Measurements from ENCODE around the gene KRT26. TPM values are rescaled to one million over a fixed set of nuclear protein-coding genes. Genes with fewer than 3 reads are reported as not detected.

Gene KRT26
- polyA plus RNA-seq, 4 donors: not detected

DNA sequence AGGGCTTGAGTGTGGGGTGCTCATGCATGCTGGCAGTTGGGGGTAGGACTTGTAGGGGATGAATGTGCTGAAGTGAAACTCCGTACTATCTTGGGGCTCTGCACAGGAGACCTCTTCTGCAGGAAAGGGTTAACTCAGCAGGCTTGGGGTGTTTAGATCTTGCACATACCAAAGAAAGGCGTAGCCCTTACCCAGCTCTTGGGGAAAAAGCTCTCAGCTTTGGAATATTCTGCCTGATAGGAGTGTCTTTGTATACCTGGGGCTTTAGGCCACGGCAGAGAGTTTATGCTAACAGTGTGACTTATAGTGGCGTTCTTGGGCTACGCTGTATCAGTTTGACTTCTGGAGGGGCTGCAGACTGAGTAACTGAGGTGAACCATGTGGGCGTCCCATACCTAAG, 38.0 kb downstream of the KRT26 start:
- no peak for DNase-seq (ENCODE audit: low read depth in 4 of 4, low spot score in 3 of 4)

DNA sequence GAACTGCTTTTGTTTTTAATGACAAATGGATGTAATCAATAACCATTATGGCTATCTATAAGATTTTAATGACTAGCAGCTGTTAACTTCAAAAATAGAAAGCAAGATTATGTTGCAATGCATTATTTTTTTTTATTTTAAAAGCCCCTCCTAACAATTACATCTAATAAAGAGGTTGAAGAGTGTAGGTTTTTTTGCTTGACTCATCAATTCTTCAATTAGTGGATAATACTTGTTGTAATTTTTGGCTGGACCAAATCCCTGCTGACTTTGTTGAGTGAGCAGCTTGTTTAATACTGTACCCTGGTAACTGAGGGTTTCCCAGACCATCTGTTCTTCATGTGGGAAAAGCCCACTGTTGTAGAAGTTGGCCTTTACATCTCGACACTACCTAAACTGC, 41.0 kb downstream of the KRT26 start:
- no peak for DNase-seq (ENCODE audit: low read depth in 4 of 4, low spot score in 3 of 4)

DNA sequence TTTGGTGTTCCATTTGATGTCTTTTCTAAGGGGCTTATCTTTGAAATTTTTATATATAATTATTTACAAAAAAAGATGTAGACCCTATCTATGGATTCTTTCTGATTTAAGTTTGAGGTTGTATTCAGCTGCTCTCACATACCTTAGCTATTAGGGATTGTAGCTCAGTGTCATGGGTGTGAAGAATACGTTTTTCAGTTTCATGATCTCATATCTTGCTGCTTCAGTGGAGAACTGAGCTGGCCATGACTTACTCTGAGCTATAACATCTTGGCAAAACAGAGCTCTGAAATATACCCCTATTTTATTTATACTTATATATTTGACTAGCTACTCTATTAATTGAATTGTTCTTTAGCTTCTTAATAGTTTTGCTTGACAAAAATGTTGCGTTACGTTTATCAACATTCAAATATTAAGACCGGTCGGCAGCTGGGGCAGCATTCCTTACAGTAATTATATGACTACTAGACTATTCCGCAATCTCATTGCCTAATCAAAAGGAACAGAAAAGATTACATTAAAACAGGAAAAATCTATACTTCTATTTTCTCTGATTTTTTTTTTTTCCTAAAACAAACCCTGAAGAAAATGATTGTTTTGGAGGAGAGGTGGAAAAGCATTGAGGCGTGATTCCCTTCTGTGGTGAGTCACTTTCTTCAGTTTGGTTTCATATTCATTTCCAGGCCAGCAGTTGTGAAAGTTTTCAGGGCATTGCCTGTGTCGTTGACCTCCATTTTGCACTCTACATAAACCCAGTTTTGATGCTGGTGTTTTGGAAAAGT, 44.4 kb downstream of the KRT26 start:
- DNase-seq (ENCODE audit: low read depth in 4 of 4, low spot score in 3 of 4): peak in 1 of 4 donors; percentile 9

DNA sequence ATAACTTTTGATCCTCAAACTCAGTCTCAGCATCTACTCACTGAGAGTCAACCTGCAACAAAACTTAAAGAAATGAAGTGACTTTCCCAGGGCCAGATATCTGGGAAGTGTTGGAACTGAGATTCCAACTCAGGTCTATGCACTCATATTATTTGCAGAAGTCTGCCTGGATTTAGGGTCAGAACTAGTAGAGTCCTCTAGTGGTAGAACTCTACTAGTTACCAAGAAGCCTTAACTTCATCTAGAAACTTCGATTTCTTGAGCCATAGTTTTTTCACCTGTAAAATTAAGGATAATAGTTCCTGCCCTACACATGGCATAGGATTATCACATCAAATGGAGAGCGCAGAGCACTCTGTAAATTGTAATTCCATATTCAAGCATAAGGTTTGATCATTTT, 45.1 kb downstream of the KRT26 start:
- DNase-seq (ENCODE audit: low read depth in 4 of 4, low spot score in 3 of 4): no peak

DNA sequence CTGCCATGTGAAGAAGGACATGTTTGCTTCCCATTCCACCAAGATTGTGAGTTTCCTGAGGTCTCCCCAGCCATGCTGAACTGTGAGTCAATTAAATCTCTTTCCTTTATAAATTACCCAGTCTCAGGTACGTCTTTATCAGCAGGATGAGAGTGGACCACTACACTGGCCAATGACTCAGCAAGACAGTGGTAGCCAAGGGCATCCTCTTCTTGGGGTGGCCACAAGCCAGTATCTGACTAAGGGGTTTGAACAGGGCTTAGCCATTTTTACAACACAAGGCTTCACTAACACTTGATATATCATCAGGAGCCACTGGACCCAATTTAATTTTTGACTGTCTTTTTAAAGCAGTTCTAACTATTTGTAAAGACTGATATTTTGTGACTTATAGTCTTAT, 47.3 kb downstream of the KRT26 start:
- DNase-seq (ENCODE audit: low read depth in 4 of 4, low spot score in 3 of 4): no peak

DNA sequence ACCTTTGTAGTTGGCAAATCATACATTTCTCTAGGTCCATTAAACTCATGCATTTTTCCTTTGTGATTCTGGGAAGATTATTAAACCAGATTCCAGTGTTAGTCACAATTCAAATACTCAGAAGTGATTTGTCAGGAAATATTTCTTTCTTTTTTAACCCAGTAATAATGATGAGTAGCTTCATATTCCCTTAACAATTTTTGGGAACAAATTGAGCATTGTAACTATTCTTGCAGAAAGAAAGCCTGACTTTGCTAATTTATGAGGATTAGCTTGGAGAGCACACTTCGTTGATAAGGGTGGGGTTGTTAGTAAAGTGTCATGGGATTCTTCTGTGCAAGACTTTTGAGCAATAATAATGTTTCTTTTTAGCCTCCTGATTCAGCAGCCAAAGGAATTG, 49.8 kb downstream of the KRT26 start:
- DNase-seq (ENCODE audit: low read depth in 4 of 4, low spot score in 3 of 4): no peak

DNA sequence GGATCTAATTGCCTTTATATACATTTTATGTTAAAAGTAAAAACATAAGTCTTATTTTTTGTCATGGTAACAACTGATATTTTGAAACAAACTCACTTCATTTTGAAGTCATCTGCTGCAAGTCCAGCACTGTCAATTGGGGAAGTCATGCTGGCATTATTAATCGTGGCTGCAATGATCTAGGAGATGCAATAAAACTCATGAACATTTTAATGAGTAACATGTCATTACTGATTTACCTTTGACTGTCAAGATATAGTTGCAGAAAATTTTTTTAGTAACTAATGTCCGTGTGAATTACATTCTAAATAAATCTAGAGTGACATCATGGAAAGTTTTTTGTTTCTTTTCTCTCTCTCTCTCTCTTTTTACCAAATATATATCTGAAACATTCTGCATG, 51.1 kb downstream of the KRT26 start:
- DNase-seq (ENCODE audit: low read depth in 4 of 4, low spot score in 3 of 4): no peak

DNA sequence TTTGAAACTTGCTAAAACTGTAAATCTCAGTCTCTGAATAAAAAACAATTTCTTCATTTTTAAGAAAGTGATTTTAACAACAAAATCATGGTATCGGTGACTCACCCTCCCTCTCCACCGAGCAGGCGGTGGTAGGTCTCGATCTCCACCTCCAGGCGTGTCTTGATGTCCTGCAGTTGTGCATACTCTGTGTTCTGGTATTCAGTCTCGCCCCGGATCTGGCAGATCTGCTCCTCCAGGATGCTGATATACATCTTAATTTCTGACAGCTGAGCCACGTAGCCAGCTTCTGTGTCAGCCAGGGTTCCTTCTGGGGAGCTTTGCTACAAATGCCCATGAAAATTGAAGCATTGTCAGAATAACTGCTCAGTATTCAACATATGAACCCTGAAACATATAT, 53.1 kb downstream of the KRT26 start:
- no peak for DNase-seq (ENCODE audit: low read depth in 4 of 4, low spot score in 3 of 4)

DNA sequence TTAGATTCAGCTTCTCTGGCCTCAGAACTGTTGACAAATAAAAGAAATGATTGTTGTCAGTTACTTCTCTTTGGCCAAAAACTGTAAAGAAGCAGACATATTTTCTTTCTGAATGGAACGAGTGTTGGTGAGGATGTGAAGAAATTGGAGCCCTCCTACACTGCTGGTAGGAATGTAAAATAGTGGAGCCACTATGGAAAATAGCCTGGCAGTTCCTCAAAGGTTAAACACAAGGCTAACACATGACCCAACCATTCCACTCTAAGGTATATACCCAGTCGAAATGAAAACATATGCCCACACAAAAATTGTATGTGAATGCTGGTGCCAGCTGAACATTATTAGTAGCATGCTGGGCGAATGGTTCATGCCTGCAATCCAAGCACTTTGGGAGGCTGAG, 54.2 kb downstream of the KRT26 start:
- DNase-seq (ENCODE audit: low read depth in 4 of 4, low spot score in 3 of 4): no peak

Other genes starting within 250 kb of the KRT26 start
- under 1 TPM; 0.14 to 0.53 (median 0.44) TPM for gene CCR7, start 206.7 kb downstream of the KRT26 start, polyA plus RNA-seq (ENCODE audit: insufficient read length in 4 of 4)
- 100 to 1,000 TPM; 247 to 327 (median 263) TPM for gene SMARCE1, start 124.4 kb downstream of the KRT26 start, polyA plus RNA-seq (ENCODE audit: insufficient read length in 4 of 4)
- 1 to 10 TPM in 1 of 4 donors, under 1 TPM in 3; 0.09 to 1.7 (median 0.24) TPM for gene KRT222, start 107.0 kb downstream of the KRT26 start, polyA plus RNA-seq (ENCODE audit: insufficient read length in 4 of 4)
- gene KRT24, start 68.4 kb downstream of the KRT26 start, polyA plus RNA-seq (ENCODE audit: insufficient read length in 4 of 4): under 1 TPM in 1 of 4 donors, not detected in 3; 0.18 TPM
- gene KRT25, start 16.9 kb downstream of the KRT26 start, polyA plus RNA-seq (ENCODE audit: insufficient read length in 4 of 4): under 1 TPM in 1 of 4 donors, not detected in 3; 0.68 TPM
- under 1 TPM in 2 of 4 donors, not detected in 2; 0.24 to 0.53 TPM for gene KRT27, start 10.3 kb upstream of the KRT26 start, polyA plus RNA-seq (ENCODE audit: insufficient read length in 4 of 4)
- gene KRT28, start 27.8 kb upstream of the KRT26 start, polyA plus RNA-seq (ENCODE audit: insufficient read length in 4 of 4): under 1 TPM in 1 of 4 donors, not detected in 3; 0.19 TPM
- gene KRT10, start 50.4 kb upstream of the KRT26 start, polyA plus RNA-seq (ENCODE audit: insufficient read length in 4 of 4): 10 to 100 TPM; 49.3 to 60.0 (median 58.1) TPM
- under 1 TPM in 2 of 4 donors, not detected in 2; 0.10 to 0.27 TPM for gene KRT12, start 95.0 kb upstream of the KRT26 start, polyA plus RNA-seq (ENCODE audit: insufficient read length in 4 of 4)
- gene KRT20, start 113.0 kb upstream of the KRT26 start, polyA plus RNA-seq (ENCODE audit: insufficient read length in 4 of 4): 1 to 10 TPM in 1 of 4 donors, under 1 TPM in 2, not detected in 1; 0.09 to 2.0 (median 0.58) TPM
- 1 to 10 TPM in 2 of 4 donors, under 1 TPM in 2; 0.52 to 2.1 (median 1.0) TPM for gene KRT23, start 165.4 kb upstream of the KRT26 start, polyA plus RNA-seq (ENCODE audit: insufficient read length in 4 of 4)
- not detected for gene KRT39, start 194.7 kb upstream of the KRT26 start, polyA plus RNA-seq (ENCODE audit: insufficient read length in 4 of 4)
- under 1 TPM in 1 of 4 donors, not detected in 3; 0.07 TPM for gene KRT40, start 212.1 kb upstream of the KRT26 start, polyA plus RNA-seq (ENCODE audit: insufficient read length in 4 of 4)
- gene KRTAP3-3, start 222.0 kb upstream of the KRT26 start, polyA plus RNA-seq (ENCODE audit: insufficient read length in 4 of 4): not detected
- not detected for gene KRTAP3-2, start 227.7 kb upstream of the KRT26 start, polyA plus RNA-seq (ENCODE audit: insufficient read length in 4 of 4)
- gene KRTAP3-1, start 236.9 kb upstream of the KRT26 start, polyA plus RNA-seq (ENCODE audit: insufficient read length in 4 of 4): not detected

Data from left renal pelvis (tissue), 4 donors.